GM23248 (cell line): ENCODE results near the gene PLEKHA1.

Experiments
- EZH2 ChIP-seq: fragments of 200-600 bp; sonication (generic); IDR thresholded peaks from 2 replicates; pipeline ENCODE4 v1.6.1; 2018; ENCODE audit warnings: antibody characterized with exemption, mild to moderate bottlenecking; ENCODE audit not compliant: insufficient read depth, poor library complexity, severe bottlenecking
- EZH2phosphoT487 ChIP-seq: fragments of 200-600 bp; sonication (generic); IDR thresholded peaks from 2 replicates; pipeline ENCODE4 v1.6.1; 2018; ENCODE audit warnings: antibody characterized with exemption, moderate library complexity, mild to moderate bottlenecking, low read depth; ENCODE audit not compliant: insufficient read depth

- no peak for TF ChIP-seq EZH2
- TF ChIP-seq EZH2phosphoT487 = no peak
Measured at GRCh38 chr10:122427280-122427679, 52.8 kb downstream of the PLEKHA1 start.
